Hippocampal formation (tissue), 2 donors: Measurements from ENCODE around the gene CGB8.

Experiments
- DNase-seq, 2 donors: peaks; one replicate each; lab custom pipeline; 2025; lab: John Stamatoyannopoulos, UW

The CGB8 gene

GRCh38 chr19:49006905-49007304 lies 42.0 kb downstream of the CGB8 start:
- no peak for DNase-seq

DNA sequence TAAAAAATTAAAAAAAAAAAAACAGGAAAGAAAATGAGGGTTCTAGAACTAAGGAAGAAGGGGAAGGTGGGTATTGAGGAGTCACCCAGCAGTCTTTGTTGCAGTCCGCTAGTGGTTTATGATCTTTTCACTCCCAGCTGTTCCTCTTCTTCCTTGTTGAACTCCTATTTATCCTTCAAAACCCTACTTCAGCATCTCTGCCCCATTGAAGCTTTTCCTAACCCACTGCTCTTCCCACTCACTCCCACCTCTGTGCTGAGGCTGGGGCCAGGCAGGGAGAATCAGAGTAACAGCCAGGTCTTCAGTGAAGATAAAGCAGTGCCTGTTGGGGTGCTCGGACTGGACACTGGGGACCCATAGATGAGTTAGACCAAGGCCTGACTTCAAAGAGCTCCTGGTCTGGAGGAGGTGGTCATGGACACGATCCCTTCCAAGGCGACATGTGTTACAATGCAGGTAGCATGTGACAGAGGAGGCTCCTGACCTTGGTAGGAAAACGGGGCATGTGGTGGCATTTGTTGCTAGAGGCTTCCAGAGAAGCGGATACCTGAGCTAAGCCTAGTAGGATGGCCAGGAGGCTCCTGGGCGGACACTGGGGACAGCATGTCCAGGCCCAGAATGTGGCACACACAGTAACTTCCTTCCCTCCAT lies 43.8 kb downstream of the CGB8 start:
- DNase-seq, result no peak

GRCh38 chr19:49004133-49004532 lies 44.8 kb downstream of the CGB8 start:
- DNase-seq, result no peak

- no peak for DNase-seq
These were observed 49.2 kb downstream of the CGB8 start for GRCh38 chr19:48999481-49000325.

DNA sequence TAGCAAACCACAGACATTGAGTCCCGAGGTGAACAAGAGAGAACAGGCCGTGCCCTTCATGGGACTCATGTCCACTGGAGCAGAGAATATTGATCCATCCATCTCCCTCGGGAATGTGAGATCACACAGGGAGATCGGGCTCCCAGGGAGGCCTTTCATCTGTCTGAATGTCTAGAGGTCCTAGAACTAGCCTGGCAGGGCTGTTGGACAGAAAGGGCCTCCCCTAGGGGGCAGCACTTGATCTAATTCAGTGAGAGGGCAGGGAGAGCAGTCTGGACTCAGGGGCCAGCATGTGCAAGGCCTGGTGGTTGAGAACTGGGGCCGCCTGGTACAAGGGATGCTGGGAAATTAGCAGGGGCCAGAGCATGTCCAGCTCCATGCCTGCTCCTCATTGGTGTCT lies 50.9 kb downstream of the CGB8 start:
- no peak for DNase-seq
